K562 (cell line): ENCODE measurements around the gene CARD9. TPM values are rescaled to one million over a fixed set of nuclear protein-coding genes. Genes with fewer than 3 reads are reported as not detected.

Experiments
- ATF3 ChIP-seq, 2 experiments: fragments of 450-650 bp in 1 of 2; sonication (generic) in 1 of 2; formaldehyde crosslinking in 1 of 2; IDR thresholded peaks in 1 of 2; conservative IDR thresholded peaks in 1 of 2; 2 replicates each; pipeline versions ENCODE4 v1.6.1 to v1.8.1; 2016 to 2023; ENCODE audit warnings: mild to moderate bottlenecking in 2 of 2, moderate library complexity in 2 of 2, inconsistent platforms in 1 of 2, missing genetic modification reagents in 1 of 2
- CHD4 ChIP-seq: fragments of 200-600 bp; sonication (generic); IDR thresholded peaks from 3 replicates; pipeline ENCODE4 v1.6.1; 2012; ENCODE audit warnings: low read depth, mild to moderate bottlenecking, mixed read lengths, low read length, inconsistent platforms; ENCODE audit not compliant: insufficient read depth, insufficient replicate concordance, poor library complexity, severe bottlenecking
- ETS2 ChIP-seq: IDR thresholded peaks from 2 replicates; pipeline ENCODE4 v1.6.1; 2016; ENCODE audit warnings: borderline replicate concordance, missing genetic modification characterization, mild to moderate bottlenecking, moderate library complexity, missing compliant biosample characterization; ENCODE audit not compliant: poor library complexity, severe bottlenecking
- HDAC3 ChIP-seq: fragments of 450-650 bp; IDR thresholded peaks from 2 replicates; pipeline ENCODE4 v1.6.1; 2018; ENCODE audit warnings: borderline replicate concordance, mild to moderate bottlenecking, moderate library complexity; ENCODE audit not compliant: partially characterized antibody
- HSF4 ChIP-seq: fragments of 250-450 bp; sonication (Bioruptor Pico); IDR thresholded peaks from 2 replicates; pipeline ENCODE4 v2.1.2; 2022; ENCODE audit warnings: mild to moderate bottlenecking, moderate library complexity, borderline replicate concordance
- LCOR ChIP-seq: sonication (generic); formaldehyde crosslinking; IDR thresholded peaks from 2 replicates; pipeline ENCODE4 v1.8.0; 2022; ENCODE audit warnings: mild to moderate bottlenecking, missing genetic modification reagents
- MECOM ChIP-seq: fragments of 250-450 bp; sonication (Bioruptor Pico); IDR thresholded peaks from 2 replicates; pipeline ENCODE4 v1.8.0; 2022; ENCODE audit warnings: inconsistent platforms
- MNT ChIP-seq, 2 experiments: fragments of 450-650 bp; conservative IDR thresholded peaks; 2 replicates each; pipeline ENCODE4 v1.6.1; 2017; ENCODE audit warnings: mild to moderate bottlenecking in 2 of 2, moderate library complexity in 2 of 2
- NCOA1 ChIP-seq: fragments of 450-650 bp; IDR thresholded peaks from 2 replicates; pipeline ENCODE4 v1.6.1; 2016; ENCODE audit warnings: low read depth
- NFIC ChIP-seq: fragments of 450-650 bp; IDR thresholded peaks from 2 replicates; pipeline ENCODE4 v1.6.1; 2017; ENCODE audit warnings: mild to moderate bottlenecking, inconsistent platforms
- PHF21A ChIP-seq: fragments of 450-650 bp; IDR thresholded peaks from 2 replicates; pipeline ENCODE4 v1.6.1; 2017; ENCODE audit warnings: low read depth, borderline replicate concordance
- PRPF4 ChIP-seq: fragments of 200-400 bp; formaldehyde crosslinking; IDR thresholded peaks from one replicate; pipeline ENCODE4 v1.6.1; 2017; ENCODE audit warnings: low read length, low read depth, mild to moderate bottlenecking; ENCODE audit not compliant: insufficient read depth, poor library complexity, severe bottlenecking
- SP1 ChIP-seq: sonication (generic); formaldehyde crosslinking; IDR thresholded peaks from 2 replicates; pipeline ENCODE4 v1.8.1; 2022; ENCODE audit warnings: mild to moderate bottlenecking, missing genetic modification reagents
- TFAP4 ChIP-seq: sonication (generic); formaldehyde crosslinking; IDR thresholded peaks from 2 replicates; pipeline ENCODE4 v1.8.0; 2022; ENCODE audit warnings: missing genetic modification reagents, mild to moderate bottlenecking, moderate library complexity, borderline replicate concordance
- TRIM24 ChIP-seq, 2 experiments: fragments of 450-650 bp; IDR thresholded peaks; 2 replicates each; pipeline ENCODE4 v1.6.1; 2016
- YBX1 ChIP-seq: fragments of 450-650 bp; IDR thresholded peaks from 2 replicates; pipeline ENCODE4 v1.7.1; 2016; ENCODE audit warnings: mild to moderate bottlenecking
- ZC3H8 ChIP-seq: fragments of 450-650 bp; IDR thresholded peaks from 2 replicates; pipeline ENCODE4 v1.6.1; 2017
- ZFPM2 ChIP-seq: fragments of 250-450 bp; sonication (Bioruptor Pico); IDR thresholded peaks from 2 replicates; pipeline ENCODE4 v1.5.1; 2022; ENCODE audit warnings: mild to moderate bottlenecking
- ZKSCAN3 ChIP-seq: fragments of 250-450 bp; sonication (Bioruptor Pico); IDR thresholded peaks from 2 replicates; pipeline ENCODE4 v1.4.0; 2020
- ZNF274 ChIP-seq: IDR thresholded peaks from 2 replicates; pipeline ENCODE4 v1.6.1; 2011; ENCODE audit warnings: low read depth, mild to moderate bottlenecking, low read length, moderate library complexity, borderline replicate concordance
- ZNF280B ChIP-seq: fragments of 250-450 bp; sonication (Bioruptor Pico); IDR thresholded peaks from 2 replicates; pipeline ENCODE4 v1.5.1; 2021; ENCODE audit warnings: mild to moderate bottlenecking
- ZNF584 ChIP-seq: fragments of 200-800 bp; sonication (Bioruptor generic); IDR thresholded peaks from 2 replicates; pipeline ENCODE4 v1.6.1; 2016; ENCODE audit warnings: low read depth, mild to moderate bottlenecking, missing genetic modification characterization, missing compliant biosample characterization
- ZNF696 ChIP-seq: fragments of 250-450 bp; sonication (Bioruptor Pico); conservative IDR thresholded peaks from 2 replicates; pipeline ENCODE4 v1.4.0; 2020; ENCODE audit warnings: mild to moderate bottlenecking, moderate library complexity
- polyA plus RNA-seq, 8 experiments: library from polyadenylated mRNA; depleted of rRNA in 4 of 8; stranded (reverse) in 5 of 8; unstranded in 3 of 8; fragments of >200 nt; fragmentation: Nextera tagmentation in 2 of 8; fragmentation: Illumina TruSeq in 1 of 8; extraction: Ambion mirVana in 2 of 8; extraction: Trizol in 1 of 8; gene quantifications; 2 replicates each; pipeline versions ENCODE4 v1.2.1 to v1.2.3, GENCODE V29; 2011 to 2014; ENCODE audit warnings: inconsistent platforms in 1 of 8, missing spikeins in 1 of 8
- total RNA-seq, 7 experiments: library from RNA; depleted of rRNA in 6 of 7; stranded (reverse); fragments of >200 nt in 6 of 7; fragmentation: Illumina TruSeq in 2 of 7; extraction: Trizol in 2 of 7; gene quantifications; 2 replicates each; pipeline versions ENCODE4 v1.2.1 to v1.2.3, GENCODE V29; 2011 to 2021; ENCODE audit warnings: low replicate concordance in 1 of 7

The CARD9 gene
- total and polyA plus RNA-seq, 9 of the 15 experiments (the other 6 are each of a cell fraction or from before 2014, with no cell fraction given): 1.7 to 53.0 (median 9.7) TPM

- TF ChIP-seq MECOM: no peak
- TF ChIP-seq TFAP4 (CRISPR knock-in tag): peak; percentile 75
- TF ChIP-seq ZKSCAN3 (CRISPR knock-in tag): no peak
- TF ChIP-seq SP1 (CRISPR knock-in tag): peak; percentile 89
- TF ChIP-seq LCOR (CRISPR knock-in tag): peak; percentile 72; the same call in 1 of the 2 replicates
- TF ChIP-seq CHD4: no peak
- TF ChIP-seq ZNF584: no peak
- no peak for TF ChIP-seq ATF3 (IDR thresholded peaks at IDR 0.05)
- peak; percentile 71; the same call in 1 of the 2 replicates for TF ChIP-seq ATF3 (CRISPR knock-in tag; conservative IDR thresholded peaks at IDR 0.05)
- peak in 1 of 2 experiments; percentile 19; a peak in 1 of 4 replicates for TF ChIP-seq TRIM24 (IDR thresholded peaks at IDR 0.05)
- no peak; the same call in 1 of the 2 replicates for TF ChIP-seq ZNF274
- peak; percentile 72 for TF ChIP-seq PRPF4
- TF ChIP-seq HSF4: no peak
- 0 out of 2 replicates have a peak, but pooled peaks have one; percentile 42 for TF ChIP-seq ZNF280B (CRISPR knock-in tag)
- TF ChIP-seq ETS2: peak; percentile 75
- peak; percentile 78; the same call in 1 of the 2 replicates for TF ChIP-seq ZFPM2 (CRISPR knock-in tag)
- no peak for TF ChIP-seq ZNF696 (CRISPR knock-in tag)
- TF ChIP-seq HDAC3: no peak
- TF ChIP-seq ZC3H8: no peak
- peak; percentile 94 to 98 for TF ChIP-seq MNT (conservative IDR thresholded peaks at IDR 0.05)
- no peak for TF ChIP-seq YBX1
- TF ChIP-seq NFIC: 0 out of 2 replicates have a peak, but pooled peaks have one; percentile 17
- TF ChIP-seq PHF21A: no peak
- no peak for TF ChIP-seq NCOA1
Measured at GRCh38 chr9:136363106-136363948, 10.1 kb downstream of the CARD9 start, which contains the start of gene DNLZ (continued).
